ENCODE measurements around the gene ABCC1.

ABCC1 gene

GRCh38 chr16:16073891-16074881, 124.8 kb downstream of the ABCC1 start:
- no peak for TF ChIP-seq ZFX (IDR thresholded peaks at IDR 0.05; ENCODE audit: borderline replicate concordance)
- TF ChIP-seq, protein P1, sequence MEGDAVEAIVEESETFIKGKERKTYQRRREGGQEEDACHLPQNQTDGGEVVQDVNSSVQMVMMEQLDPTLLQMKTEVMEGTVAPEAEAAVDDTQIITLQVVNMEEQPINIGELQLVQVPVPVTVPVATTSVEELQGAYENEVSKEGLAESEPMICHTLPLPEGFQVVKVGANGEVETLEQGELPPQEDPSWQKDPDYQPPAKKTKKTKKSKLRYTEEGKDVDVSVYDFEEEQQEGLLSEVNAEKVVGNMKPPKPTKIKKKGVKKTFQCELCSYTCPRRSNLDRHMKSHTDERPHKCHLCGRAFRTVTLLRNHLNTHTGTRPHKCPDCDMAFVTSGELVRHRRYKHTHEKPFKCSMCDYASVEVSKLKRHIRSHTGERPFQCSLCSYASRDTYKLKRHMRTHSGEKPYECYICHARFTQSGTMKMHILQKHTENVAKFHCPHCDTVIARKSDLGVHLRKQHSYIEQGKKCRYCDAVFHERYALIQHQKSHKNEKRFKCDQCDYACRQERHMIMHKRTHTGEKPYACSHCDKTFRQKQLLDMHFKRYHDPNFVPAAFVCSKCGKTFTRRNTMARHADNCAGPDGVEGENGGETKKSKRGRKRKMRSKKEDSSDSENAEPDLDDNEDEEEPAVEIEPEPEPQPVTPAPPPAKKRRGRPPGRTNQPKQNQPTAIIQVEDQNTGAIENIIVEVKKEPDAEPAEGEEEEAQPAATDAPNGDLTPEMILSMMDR (IDR thresholded peaks at IDR 0.05), result no peak
- no peak overlapping the region for H3K27ac ChIP-seq

- no peak overlapping the region for H3K27ac ChIP-seq
- no peak for TF ChIP-seq ZFX (IDR thresholded peaks at IDR 0.05; ENCODE audit: borderline replicate concordance)
- TF ChIP-seq, protein P1 (IDR thresholded peaks at IDR 0.05), result no peak
Measured at GRCh38 chr16:16075488-16076422, 126.3 kb downstream of the ABCC1 start.

- no peak for TF ChIP-seq ZFX (IDR thresholded peaks at IDR 0.05; ENCODE audit: borderline replicate concordance)
- TF ChIP-seq, protein P1 (IDR thresholded peaks at IDR 0.05), result no peak
- no peak overlapping the region for H3K27ac ChIP-seq
Measured at GRCh38 chr16:16076423-16076813, 127.0 kb downstream of the ABCC1 start.

DNA sequence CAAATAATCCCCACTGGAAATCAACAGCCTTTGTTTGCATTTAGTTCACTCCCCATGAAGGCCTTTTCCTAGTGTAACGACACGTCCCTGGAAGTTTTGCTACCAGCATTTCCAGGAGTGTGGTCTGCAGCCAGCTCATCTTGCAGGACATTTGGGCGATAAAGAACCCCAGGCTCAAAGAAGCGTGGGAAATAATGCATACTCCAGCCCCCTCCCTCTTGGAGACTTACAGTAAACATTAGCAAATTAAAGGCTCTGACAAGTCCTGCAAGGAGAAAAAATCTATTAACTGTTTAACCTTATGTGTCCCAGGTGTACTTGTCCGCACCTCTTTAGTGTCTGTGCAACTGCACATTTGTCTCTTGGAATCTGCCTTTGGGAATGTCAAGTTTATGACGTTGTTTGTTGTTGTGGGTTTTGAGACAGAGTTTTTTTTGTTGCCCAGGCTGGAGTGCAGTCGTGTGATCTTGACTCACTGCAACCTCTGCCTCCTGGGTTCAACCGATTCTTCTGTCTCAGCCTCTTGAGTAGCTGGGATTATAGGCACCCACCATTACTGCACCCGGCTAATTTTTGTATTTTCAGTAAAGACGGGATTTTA, 131.1 kb downstream of the ABCC1 start:
- TF ChIP-seq, protein P1 (IDR thresholded peaks at IDR 0.05), result no peak
- TF ChIP-seq ZFX (IDR thresholded peaks at IDR 0.05; ENCODE audit: borderline replicate concordance), result no peak
- no peak overlapping the region for H3K27ac ChIP-seq

DNA sequence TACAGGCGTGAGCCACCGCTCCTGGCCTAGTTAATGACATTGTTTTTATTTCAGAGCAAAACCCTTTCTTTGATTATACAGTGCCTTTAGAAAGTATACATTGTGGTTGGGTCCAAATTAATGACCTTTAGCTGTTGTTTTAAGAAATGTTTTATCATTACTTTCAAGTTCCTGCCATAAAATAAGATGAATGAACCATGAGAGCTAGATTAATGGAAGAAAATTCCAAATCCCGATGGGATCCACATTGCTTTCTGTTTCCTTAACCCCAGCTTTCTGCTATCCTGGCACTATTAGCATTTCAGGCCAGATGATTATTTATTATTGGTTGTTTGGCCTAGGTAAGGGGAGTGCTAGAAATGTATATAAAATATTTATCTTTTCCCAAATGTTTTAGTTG, 131.7 kb downstream of the ABCC1 start:
- H3K27ac ChIP-seq, result no peak overlapping the region
- no peak for TF ChIP-seq ZFX (IDR thresholded peaks at IDR 0.05; ENCODE audit: borderline replicate concordance)
- TF ChIP-seq, protein P1 (IDR thresholded peaks at IDR 0.05), result no peak

- no peak overlapping the region for H3K27ac ChIP-seq
- TF ChIP-seq, protein P1 (IDR thresholded peaks at IDR 0.05), result no peak
- no peak for TF ChIP-seq ZFX (IDR thresholded peaks at IDR 0.05; ENCODE audit: borderline replicate concordance)
Measured at GRCh38 chr16:16082255-16082654, 132.8 kb downstream of the ABCC1 start.

Measured in 22Rv1 (cell line).